Psoas muscle (tissue), 8 donors: Measurements from ENCODE around the gene SYS1. TPM values are rescaled to one million over a fixed set of nuclear protein-coding genes. Genes with fewer than 3 reads are reported as not detected.

Experiments used
- ATAC-seq, 4 donors: fragments of 200-7000 bp; cut with Tn5 transposase; one replicate each; pipeline ENCODE4 v1.9.1; 2020; ENCODE audit warnings: moderate library complexity in 3 of 4, mild to moderate bottlenecking in 2 of 4
- DNase-seq, 2 donors: peaks; one replicate each; pipeline ENCODE4 v3.0.0-alpha.2; 2020
- H3K27ac ChIP-seq: fragments of 200-600 bp; one replicate; pipeline ENCODE4 v1.8.0; 2022
- H3K27me3 ChIP-seq, 3 donors: fragments of 200-600 bp in 1 of 3; one replicate each; pipeline versions ENCODE4 v1.6.1 to v1.8.0; 2013 to 2022; ENCODE audit warnings: low read length in 2 of 3, mild to moderate bottlenecking in 2 of 3, moderate library complexity in 1 of 3; ENCODE audit not compliant: insufficient read depth in 3 of 3
- H3K36me3 ChIP-seq, 2 donors: fragments of 200-600 bp in 1 of 2; one replicate each; pipeline versions ENCODE4 v1.6.1 to v1.8.0; 2013 to 2022; ENCODE audit warnings: low read depth in 1 of 2, mild to moderate bottlenecking in 1 of 2, moderate library complexity in 1 of 2; ENCODE audit not compliant: insufficient read depth in 1 of 2
- H3K4me1 ChIP-seq: fragments of 200-600 bp; one replicate; pipeline ENCODE4 v1.8.0; 2022
- H3K4me3 ChIP-seq: fragments of 200-600 bp; one replicate; pipeline ENCODE4 v1.8.0; 2022; ENCODE audit warnings: mild to moderate bottlenecking
- H3K9me3 ChIP-seq: fragments of 200-600 bp; one replicate; pipeline ENCODE4 v1.8.0; 2022
- WGBS, 3 donors: extraction: QIAGEN DNeasy Blood & Tissue Kit; methylation state at CpG; one replicate each; pipeline versions ENCODE4 v1.1.6 to v1.1.7; 2013; 5-methylcytosine and 5-hydroxymethylcytosine counted together
- intact Hi-C, 2 donors: fragments of 100-400 bp; cut with DNase I; formaldehyde crosslinking; loops; one replicate each; pipeline versions ENCODE4 v1.11.0 to v1.14.2; 2022
- polyA plus RNA-seq, 3 donors: library from polyadenylated mRNA; stranded (reverse); fragments of 200-250 nt; gene quantifications; one replicate each; pipeline ENCODE4 v1.2.3, GENCODE V29; 2013
- total RNA-seq, 4 donors: library from RNA; stranded (reverse); fragmentation: NEBNext Ultra II Directional in 2 of 4; extraction: Animal tissue kit (Norgen Biotek cat#: 25700) in 2 of 4; gene quantifications; one replicate each; pipeline versions ENCODE4 v1.2.1 to v1.2.4, GENCODE V29; 2021 to 2023
- TF ChIP-seq, protein P1 (sequence below): fragments of 200-600 bp; IDR thresholded peaks from one replicate; pipeline ENCODE4 v1.8.0; 2022; ENCODE audit warnings: antibody characterized with exemption
- donor health status: healthy with polysubstance abuse.
- donor health status: DM: no; HTN: no; CAD: no; lungs with moderate emphysema.
- donor health status: Bipolar disorder and iron deficiency.
- donor health status: healthy.
- donor health status: DM: yes; HTN: yes; CAD: no.
- donor health status: DM: no; HTN: no; CAD: no.
- donor health status: DM: no; HTN: no; CAD: no.
- donor health status: DM: yes; HTN: yes; CAD: no.

SYS1 gene
- total and polyA plus RNA-seq, 7 donors: 17.1 to 73.3 (median 29.6) TPM

DNA sequence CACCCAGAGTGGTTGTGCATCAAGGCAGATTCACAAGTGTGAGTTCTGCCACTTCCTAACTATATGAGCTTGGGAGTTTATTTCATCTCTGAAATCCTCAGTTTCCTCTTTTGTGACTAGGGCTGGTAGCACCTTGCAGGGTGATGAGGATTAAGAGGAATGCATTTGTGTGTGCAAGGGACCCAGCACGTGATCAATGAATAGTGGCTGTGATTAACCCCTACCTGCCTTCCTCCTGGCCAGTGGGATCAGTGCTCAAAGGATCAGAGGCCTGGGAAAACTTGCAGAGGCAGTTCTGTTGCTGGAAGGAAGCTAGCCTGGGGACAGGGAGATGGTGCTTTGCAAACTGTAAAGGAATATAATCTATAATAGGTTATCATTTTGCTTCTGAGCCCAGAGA, 22.0 kb upstream of the SYS1 start:
- peak overlapping the region; percentile 79 for H3K4me3 ChIP-seq
- H3K27me3 ChIP-seq: no peaks in the 10 kb centered on the region
- peak overlapping the region; percentile 94 for H3K27ac ChIP-seq
- peaks cover 83% of the 10 kb centered on the region for H3K4me1 ChIP-seq
- intact Hi-C loops: loop anchor here in 1 of 2 donors (10.0 kb wide), 1 partner anchor 1136 kb away; no protein-coding TSS in a partner anchor
- ATAC-seq (no peak), DNase-seq (no peak)
- no peaks in the 10 kb centered on the region for H3K9me3 ChIP-seq
- TF ChIP-seq, protein P1, sequence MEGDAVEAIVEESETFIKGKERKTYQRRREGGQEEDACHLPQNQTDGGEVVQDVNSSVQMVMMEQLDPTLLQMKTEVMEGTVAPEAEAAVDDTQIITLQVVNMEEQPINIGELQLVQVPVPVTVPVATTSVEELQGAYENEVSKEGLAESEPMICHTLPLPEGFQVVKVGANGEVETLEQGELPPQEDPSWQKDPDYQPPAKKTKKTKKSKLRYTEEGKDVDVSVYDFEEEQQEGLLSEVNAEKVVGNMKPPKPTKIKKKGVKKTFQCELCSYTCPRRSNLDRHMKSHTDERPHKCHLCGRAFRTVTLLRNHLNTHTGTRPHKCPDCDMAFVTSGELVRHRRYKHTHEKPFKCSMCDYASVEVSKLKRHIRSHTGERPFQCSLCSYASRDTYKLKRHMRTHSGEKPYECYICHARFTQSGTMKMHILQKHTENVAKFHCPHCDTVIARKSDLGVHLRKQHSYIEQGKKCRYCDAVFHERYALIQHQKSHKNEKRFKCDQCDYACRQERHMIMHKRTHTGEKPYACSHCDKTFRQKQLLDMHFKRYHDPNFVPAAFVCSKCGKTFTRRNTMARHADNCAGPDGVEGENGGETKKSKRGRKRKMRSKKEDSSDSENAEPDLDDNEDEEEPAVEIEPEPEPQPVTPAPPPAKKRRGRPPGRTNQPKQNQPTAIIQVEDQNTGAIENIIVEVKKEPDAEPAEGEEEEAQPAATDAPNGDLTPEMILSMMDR: no peak
- 30 to 35% (median 31%) methylated on average over 1 of the region's 1 CpG for WGBS, 3 donors
- H3K36me3 ChIP-seq: peaks cover 0 to 15% of the 10 kb centered on the region in 2 donors

DNA sequence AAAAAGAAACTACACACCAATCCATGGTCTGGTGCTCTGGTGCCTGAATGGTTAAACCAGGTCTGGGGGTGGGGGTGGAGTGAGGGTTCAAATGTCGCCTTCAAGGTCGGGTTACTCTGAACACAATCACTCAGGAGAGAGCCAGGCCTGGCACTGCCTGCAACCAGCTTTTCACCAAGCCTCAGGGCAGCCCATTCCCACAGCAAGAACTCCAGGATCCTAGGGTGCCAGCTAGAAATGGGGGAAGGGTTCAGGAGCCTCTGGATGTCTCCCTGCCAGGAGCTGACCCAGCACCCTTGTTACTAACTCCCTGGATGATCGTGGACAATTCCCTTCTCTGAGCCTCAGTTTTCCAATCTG, 21.4 kb upstream of the SYS1 start:
- no peaks in the 10 kb centered on the region for H3K27me3 ChIP-seq
- TF ChIP-seq, protein P1: no peak
- H3K4me3 ChIP-seq: peak overlapping the region; percentile 79
- ATAC-seq (no peak), DNase-seq (no peak)
- peaks cover 0 to 13% of the 10 kb centered on the region in 2 donors for H3K36me3 ChIP-seq
- WGBS, 3 donors: 23 to 25% (median 25%) methylated on average over 3 of the region's 3 CpGs
- H3K9me3 ChIP-seq: no peaks in the 10 kb centered on the region
- peaks cover 84% of the 10 kb centered on the region for H3K4me1 ChIP-seq
- H3K27ac ChIP-seq: peak overlapping the region; percentile 94
- intact Hi-C loops: loop anchor here in 1 of 2 donors (10.0 kb wide), 1 partner anchor 1137 kb away; no protein-coding TSS in a partner anchor

DNA sequence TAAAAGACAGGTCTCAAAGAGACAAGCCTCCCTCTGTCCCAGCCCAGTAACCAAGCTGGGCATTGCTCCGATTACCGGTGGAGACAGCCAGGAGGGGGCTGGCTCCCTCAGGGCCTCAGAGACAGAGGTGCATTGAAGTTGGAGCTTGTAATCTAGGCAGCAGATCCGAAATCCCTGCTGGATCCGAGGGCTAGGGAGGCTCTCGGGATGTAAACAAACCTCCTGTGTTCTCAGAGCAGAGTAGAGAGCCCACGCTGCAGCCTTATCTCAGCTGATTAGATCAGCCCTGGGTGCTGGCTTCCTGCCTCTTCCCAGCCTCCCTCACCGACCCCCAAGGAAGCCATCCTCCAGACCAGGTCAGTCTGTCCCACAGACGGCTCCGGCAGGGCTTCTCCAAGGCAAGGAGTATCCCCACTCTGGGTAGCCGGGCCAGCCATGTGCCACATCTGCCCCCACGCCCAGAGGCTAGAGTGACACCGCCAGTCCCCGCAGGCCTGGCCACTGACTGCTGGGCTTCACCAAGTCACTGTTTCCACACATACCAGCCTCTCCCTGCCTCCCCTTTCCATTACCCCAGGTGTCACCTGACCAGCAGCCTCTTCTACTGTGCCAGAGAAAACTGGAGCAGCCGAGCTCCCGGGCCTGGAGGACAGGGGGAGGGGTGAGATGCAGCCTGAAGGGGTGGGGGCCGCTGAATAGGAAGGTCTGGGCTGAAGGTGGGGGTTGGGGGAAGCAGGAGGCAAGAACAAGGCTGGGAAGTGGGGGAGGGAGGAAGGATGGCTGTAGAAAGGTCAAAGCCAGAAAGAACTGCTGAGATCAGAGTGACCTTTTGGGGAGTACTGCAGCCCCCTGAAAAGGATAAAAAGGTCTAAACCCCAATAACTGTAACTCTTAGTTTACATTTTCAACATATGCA, 20.8 kb upstream of the SYS1 start:
- ATAC-seq: peak; percentile 50 to 65 (median 58)
- Histone ChIP-seq H3K36me3 (peaks cover 0 to 13% of the 10 kb centered on the region in 2 donors), H3K4me1 (peaks cover 79% of the 10 kb centered on the region), H3K27me3 (no peaks in the 10 kb centered on the region), H3K27ac (peak overlapping the region; percentile 94), H3K9me3 (no peaks in the 10 kb centered on the region), H3K4me3 (peak overlapping the region; percentile 79)
- WGBS, 3 donors: 15 to 17% (median 17%) methylated on average over 16 of the region's 16 CpGs
- peak; percentile 73 to 83 for DNase-seq
- intact Hi-C loops: loop anchor here in 1 of 2 donors (10.0 kb wide), 1 partner anchor 1137 kb away; no protein-coding TSS in a partner anchor
- TF ChIP-seq, protein P1: no peak

DNA sequence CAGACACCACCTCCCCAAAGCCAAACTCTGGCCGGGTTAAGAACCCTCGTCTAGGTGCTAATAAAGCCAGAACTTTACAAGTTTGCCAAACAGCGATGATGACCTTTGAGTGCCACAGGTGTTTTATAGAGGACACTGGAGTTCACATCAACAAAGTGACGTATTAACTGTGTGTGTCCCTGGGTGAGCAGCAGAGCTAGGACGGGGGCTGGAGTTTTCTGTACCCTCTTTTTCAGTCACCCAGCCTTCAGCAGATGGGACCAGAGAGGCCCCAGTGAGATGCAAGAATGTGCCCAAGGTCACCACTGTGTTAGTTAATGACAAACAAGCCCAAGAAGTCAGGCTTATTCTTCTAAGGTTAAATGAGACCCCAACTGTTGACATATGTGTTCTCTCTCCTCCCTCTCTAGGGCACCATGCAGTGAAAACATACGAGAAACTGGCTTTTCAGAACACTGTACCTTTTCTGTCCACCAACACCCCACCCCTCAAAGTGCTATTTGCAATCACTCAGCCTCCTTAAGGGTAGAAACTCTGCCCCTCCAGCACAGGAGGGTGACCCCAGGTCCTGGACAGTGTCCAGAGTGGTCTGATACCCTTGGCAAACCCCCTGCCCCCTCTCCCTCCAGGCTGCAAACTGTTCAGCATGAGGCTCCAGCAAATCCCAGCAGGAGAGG, 20.0 kb upstream of the SYS1 start:
- peak overlapping the region; percentile 94 for H3K27ac ChIP-seq
- H3K9me3 ChIP-seq: no peaks in the 10 kb centered on the region
- ATAC-seq (no peak), DNase-seq (no peak)
- peak overlapping the region; percentile 79 for H3K4me3 ChIP-seq
- intact Hi-C loops: loop anchor here in 1 of 2 donors (10.0 kb wide), 1 partner anchor 1138 kb away; no protein-coding TSS in a partner anchor
- no peaks in the 10 kb centered on the region for H3K27me3 ChIP-seq
- 26 to 43% (median 32%) methylated on average over 6 of the region's 6 CpGs for WGBS, 3 donors
- peaks cover 71% of the 10 kb centered on the region for H3K4me1 ChIP-seq
- peaks cover 0 to 13% of the 10 kb centered on the region in 2 donors for H3K36me3 ChIP-seq
- TF ChIP-seq, protein P1: no peak
